Measurements from ENCODE around the gene TRIM32.

Gene TRIM32

DNA sequence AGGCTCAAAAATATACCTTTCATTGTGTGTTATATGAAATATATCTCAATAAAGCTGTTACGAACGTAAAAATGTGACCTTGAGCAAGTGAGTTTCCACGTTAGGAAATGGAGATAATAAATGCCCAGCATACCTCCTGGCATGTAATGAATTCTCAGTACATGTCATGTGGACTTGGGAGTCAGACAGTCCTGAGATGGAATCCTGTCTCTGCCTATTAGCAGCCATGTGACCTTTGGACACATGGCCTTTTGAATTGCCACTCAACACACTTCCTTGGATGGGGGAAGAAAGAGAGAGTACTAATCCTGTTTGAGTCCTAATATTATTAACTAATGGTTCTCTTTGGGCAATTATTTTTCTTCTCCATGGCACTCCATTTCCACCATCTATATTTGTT is 25.7 kb downstream of the TRIM32 start:
- Mint-ChIP-seq H3K9me3 (no peaks in the 10 kb centered on the region), H3K4me1 (ENCODE audit: low read depth) (peaks cover 3% of the 10 kb centered on the region), H3K36me3 (ENCODE audit: low read depth) (no peaks in the 10 kb centered on the region), H3K4me3 (no peak overlapping the region), H3K27me3 (no peaks in the 10 kb centered on the region), H3K27ac (no peak overlapping the region)
- DNase-seq: no peak

DNA sequence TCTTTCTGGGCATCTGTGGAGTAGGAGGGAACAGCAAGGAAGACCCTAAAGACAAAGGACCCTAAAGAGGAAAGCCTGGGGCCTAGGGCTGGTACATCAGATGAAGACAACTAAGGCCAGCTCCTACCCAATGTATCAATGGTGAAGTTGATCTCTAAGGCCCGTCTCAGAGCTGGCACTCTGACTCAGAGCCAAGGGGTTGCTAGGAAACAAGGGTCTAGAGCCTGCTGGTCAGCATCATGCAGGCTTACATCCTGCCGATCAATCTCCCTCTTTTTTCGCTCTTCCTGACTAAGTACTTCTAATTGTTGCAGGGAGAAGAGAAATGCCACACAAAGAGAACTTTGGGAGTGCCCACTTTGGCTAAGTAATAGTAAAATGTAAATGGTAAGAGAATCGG is 26.2 kb downstream of the TRIM32 start:
- H3K27ac Mint-ChIP-seq: no peak overlapping the region
- H3K36me3 Mint-ChIP-seq (ENCODE audit: low read depth): no peaks in the 10 kb centered on the region
- H3K27me3 Mint-ChIP-seq: no peaks in the 10 kb centered on the region
- H3K4me3 Mint-ChIP-seq: no peak overlapping the region
- DNase-seq: no peak
- H3K9me3 Mint-ChIP-seq: no peaks in the 10 kb centered on the region
- H3K4me1 Mint-ChIP-seq (ENCODE audit: low read depth): peaks cover 3% of the 10 kb centered on the region

DNA sequence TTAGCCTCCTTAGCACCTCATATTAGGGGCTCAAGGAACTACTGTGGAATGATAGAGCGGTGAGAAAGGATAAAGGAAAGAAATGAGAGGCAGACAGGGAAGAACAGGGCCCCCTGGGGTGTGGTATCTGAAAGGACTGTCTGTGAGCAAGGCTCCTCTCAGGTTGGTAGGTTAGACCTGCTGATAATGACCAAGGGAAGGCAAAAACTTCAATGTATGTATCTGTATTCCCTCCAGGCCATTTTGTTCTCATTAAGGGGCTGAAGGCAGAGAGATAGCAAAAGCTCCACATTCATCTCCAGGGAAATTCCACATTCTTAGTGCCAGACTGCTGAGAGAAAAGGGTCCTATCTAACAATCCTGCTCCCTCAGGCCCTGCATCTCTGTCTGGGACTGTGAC is 28.6 kb downstream of the TRIM32 start:
- Mint-ChIP-seq H3K9me3 (no peaks in the 10 kb centered on the region), H3K27me3 (peaks cover under 1% of the 10 kb centered on the region), H3K4me3 (no peak overlapping the region), H3K4me1 (ENCODE audit: low read depth) (peaks cover 3% of the 10 kb centered on the region), H3K36me3 (ENCODE audit: low read depth) (no peaks in the 10 kb centered on the region), H3K27ac (no peak overlapping the region)
- DNase-seq: no peak

DNA sequence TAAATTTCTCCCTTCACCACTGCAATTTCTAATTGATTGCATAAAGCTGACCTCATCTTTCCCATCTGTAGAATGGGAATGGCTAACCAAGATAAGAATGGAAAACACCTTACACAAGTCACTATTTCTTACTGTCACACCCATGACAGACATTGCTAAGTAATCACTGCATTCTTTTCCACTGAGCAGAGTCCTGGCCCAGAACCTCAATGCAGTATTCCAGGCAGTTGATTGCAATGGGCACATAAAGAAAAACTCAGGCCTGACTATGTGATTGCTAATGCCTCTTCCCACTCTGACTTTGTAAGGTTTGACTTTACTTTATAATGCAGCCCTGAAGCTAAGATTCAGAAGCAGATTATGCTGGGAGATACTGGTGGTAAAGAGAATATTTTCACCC is 29.3 kb downstream of the TRIM32 start:
- H3K9me3 Mint-ChIP-seq: no peaks in the 10 kb centered on the region
- no peaks in the 10 kb centered on the region for H3K36me3 Mint-ChIP-seq (ENCODE audit: low read depth)
- H3K27ac Mint-ChIP-seq: no peak overlapping the region
- H3K4me3 Mint-ChIP-seq: no peak overlapping the region
- no peak for DNase-seq
- H3K4me1 Mint-ChIP-seq (ENCODE audit: low read depth): peaks cover 3% of the 10 kb centered on the region
- peaks cover 7% of the 10 kb centered on the region for H3K27me3 Mint-ChIP-seq

DNA sequence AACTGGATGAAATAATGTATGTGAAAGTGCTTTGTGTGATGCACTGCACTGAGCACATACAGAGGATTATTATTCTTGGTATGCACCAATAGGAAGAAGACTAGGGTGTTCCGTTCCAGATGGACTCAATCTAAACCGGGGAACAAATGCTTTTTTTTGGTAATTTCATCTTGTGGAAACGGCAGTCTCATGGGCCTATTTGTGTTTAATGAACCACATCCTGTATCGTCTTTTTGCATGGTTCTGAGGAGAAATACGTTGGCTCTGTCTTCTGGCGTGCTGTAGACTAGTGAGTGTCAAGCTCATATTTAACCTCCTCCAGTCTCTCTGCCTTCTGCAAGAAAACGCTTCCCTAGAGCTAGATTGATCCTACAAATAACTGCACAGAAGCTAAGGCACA is 30.0 kb downstream of the TRIM32 start:
- peaks cover 7% of the 10 kb centered on the region for H3K27me3 Mint-ChIP-seq
- H3K4me1 Mint-ChIP-seq (ENCODE audit: low read depth): peaks cover 3% of the 10 kb centered on the region
- DNase-seq: no peak
- no peaks in the 10 kb centered on the region for H3K9me3 Mint-ChIP-seq
- H3K36me3 Mint-ChIP-seq (ENCODE audit: low read depth): no peaks in the 10 kb centered on the region
- no peak overlapping the region for H3K4me3 Mint-ChIP-seq
- no peak overlapping the region for H3K27ac Mint-ChIP-seq

DNA sequence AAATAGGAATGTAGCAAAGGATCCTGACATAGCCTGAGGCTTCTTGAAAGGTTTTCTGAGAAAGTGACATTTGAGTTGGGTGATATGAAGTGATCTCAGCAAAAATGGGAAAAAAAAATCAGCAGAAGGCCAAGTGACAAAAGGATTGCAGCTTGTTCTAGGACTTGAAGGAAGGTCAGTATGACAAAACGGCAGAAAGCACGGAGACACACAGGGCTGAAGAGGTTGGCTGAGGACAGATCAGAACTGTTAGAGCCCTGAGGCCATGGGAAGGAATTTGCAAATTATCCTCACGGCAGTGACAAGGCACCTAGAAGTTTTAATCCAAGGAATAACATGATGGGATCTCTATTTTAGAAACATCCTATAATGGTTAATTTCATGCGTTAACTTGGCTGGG is 31.0 kb downstream of the TRIM32 start:
- Mint-ChIP-seq H3K27me3 (peaks cover 7% of the 10 kb centered on the region), H3K27ac (no peak overlapping the region), H3K4me1 (ENCODE audit: low read depth) (peaks cover 3% of the 10 kb centered on the region), H3K9me3 (no peaks in the 10 kb centered on the region), H3K4me3 (no peak overlapping the region), H3K36me3 (ENCODE audit: low read depth) (no peaks in the 10 kb centered on the region)
- DNase-seq: no peak

DNA sequence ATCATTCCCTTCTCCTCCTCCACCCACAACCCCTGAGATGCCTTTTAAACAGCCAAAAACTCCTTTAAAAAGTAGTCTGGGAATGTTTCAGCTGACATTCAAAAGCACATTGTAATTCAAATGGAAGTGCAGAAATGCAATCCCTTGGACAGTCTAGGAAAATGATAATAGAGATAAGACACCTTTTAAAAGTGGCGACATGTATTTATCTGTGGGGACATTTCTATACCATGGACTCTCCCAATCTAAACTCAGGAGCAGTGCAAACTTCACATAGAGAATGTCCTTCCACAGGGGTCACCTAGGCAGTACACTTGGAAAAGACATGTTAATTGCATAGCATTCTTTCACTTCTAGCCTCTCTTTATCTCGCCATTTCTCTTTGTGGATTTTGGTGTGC is 33.0 kb downstream of the TRIM32 start:
- H3K4me3 Mint-ChIP-seq: no peak overlapping the region
- no peak overlapping the region for H3K27ac Mint-ChIP-seq
- no peak for DNase-seq
- no peaks in the 10 kb centered on the region for H3K36me3 Mint-ChIP-seq (ENCODE audit: low read depth)
- H3K9me3 Mint-ChIP-seq: no peaks in the 10 kb centered on the region
- H3K4me1 Mint-ChIP-seq (ENCODE audit: low read depth): peaks cover 3% of the 10 kb centered on the region
- H3K27me3 Mint-ChIP-seq: peaks cover 9% of the 10 kb centered on the region

DNA sequence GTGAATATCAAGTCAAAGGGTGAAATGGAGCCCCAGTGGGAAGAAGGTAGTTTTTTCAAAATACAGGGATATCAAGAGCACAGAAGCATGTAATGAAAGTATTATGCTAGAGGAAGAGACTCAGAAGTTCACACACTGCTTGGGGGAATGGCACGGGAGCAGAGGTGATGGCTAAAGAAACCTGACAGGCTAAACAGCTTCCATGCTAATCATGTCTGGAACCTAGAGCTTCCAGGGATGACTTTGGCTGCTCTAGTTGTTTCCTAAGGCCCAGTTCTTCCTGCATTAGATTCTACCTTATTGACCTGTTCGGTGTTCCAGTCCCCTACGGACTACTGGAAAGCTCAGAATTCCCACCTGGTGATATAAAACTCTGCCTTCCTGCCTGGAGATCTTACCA is 34.3 kb downstream of the TRIM32 start:
- Mint-ChIP-seq H3K9me3 (no peaks in the 10 kb centered on the region), H3K36me3 (ENCODE audit: low read depth) (no peaks in the 10 kb centered on the region), H3K4me1 (ENCODE audit: low read depth) (peaks cover 3% of the 10 kb centered on the region), H3K4me3 (no peak overlapping the region), H3K27ac (no peak overlapping the region), H3K27me3 (peaks cover 9% of the 10 kb centered on the region)
- DNase-seq: no peak

DNA sequence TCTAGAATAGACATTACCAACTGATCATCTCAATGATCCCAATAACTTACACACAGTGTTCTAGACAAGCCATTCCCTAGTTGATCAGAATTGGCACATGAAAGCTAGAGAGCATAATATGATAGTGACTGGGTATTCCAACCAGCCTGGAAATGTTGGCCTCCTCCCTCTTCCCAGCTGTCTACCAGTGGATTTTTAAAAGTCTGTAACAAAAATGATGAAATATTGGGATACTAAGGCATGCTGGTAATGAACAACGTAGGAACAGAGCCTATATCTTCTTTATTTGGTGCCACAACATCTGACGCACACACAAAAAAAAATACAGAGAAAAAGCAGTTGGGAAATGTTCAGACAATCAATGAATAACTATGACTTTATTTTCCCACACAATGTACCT is 34.8 kb downstream of the TRIM32 start:
- Mint-ChIP-seq H3K4me1 (ENCODE audit: low read depth) (peaks cover 3% of the 10 kb centered on the region), H3K27ac (no peak overlapping the region), H3K4me3 (no peak overlapping the region), H3K27me3 (peaks cover 9% of the 10 kb centered on the region), H3K36me3 (ENCODE audit: low read depth) (no peaks in the 10 kb centered on the region), H3K9me3 (no peaks in the 10 kb centered on the region)
- no peak for DNase-seq

DNA sequence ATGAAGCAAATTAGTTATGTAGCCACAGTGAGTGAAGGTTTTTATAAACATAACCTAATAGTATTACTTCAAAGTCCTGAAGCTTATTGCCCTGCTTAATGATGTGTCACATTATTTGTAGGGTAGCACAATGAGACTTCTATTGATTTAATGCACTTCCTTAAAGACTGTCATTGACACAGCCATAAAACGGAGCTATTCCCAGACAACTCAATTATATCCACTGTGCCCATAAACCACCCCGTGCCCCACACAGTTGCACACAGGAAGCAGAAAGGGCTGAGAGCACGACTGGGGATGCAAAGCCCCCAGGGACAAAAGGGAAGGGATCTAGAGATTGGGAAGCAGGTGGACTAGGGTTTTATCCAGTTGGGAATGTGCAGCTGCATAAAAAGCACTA is 37.0 kb downstream of the TRIM32 start:
- H3K4me1 Mint-ChIP-seq (ENCODE audit: low read depth): no peaks in the 10 kb centered on the region
- H3K9me3 Mint-ChIP-seq: no peaks in the 10 kb centered on the region
- no peak overlapping the region for H3K4me3 Mint-ChIP-seq
- H3K27me3 Mint-ChIP-seq: peaks cover 12% of the 10 kb centered on the region
- no peak overlapping the region for H3K27ac Mint-ChIP-seq
- no peak for DNase-seq
- H3K36me3 Mint-ChIP-seq (ENCODE audit: low read depth): no peaks in the 10 kb centered on the region

DNA sequence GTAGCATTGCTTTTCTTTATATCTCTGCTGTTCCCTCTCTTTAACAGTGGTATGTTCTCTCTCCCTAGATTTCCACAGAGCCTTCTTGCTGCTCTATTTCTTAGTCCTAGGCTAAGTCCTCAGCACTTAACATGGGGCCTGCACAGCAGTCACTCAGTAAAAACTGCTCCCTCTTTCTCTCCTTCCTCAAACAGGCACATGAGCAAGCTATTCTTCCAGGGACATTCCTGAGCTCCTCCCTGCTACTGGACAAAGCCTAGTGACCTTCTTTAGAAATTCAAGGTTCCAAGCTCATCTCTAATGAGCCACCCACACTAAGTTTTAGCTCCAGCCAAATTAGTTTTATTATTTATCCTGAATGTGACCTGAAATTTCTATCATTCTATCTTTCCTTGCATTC is 39.5 kb downstream of the TRIM32 start:
- DNase-seq: no peak
- Mint-ChIP-seq H3K36me3 (ENCODE audit: low read depth) (no peaks in the 10 kb centered on the region), H3K4me3 (no peak overlapping the region), H3K4me1 (ENCODE audit: low read depth) (no peaks in the 10 kb centered on the region), H3K9me3 (no peaks in the 10 kb centered on the region), H3K27me3 (peaks cover 7% of the 10 kb centered on the region), H3K27ac (no peak overlapping the region)

DNA sequence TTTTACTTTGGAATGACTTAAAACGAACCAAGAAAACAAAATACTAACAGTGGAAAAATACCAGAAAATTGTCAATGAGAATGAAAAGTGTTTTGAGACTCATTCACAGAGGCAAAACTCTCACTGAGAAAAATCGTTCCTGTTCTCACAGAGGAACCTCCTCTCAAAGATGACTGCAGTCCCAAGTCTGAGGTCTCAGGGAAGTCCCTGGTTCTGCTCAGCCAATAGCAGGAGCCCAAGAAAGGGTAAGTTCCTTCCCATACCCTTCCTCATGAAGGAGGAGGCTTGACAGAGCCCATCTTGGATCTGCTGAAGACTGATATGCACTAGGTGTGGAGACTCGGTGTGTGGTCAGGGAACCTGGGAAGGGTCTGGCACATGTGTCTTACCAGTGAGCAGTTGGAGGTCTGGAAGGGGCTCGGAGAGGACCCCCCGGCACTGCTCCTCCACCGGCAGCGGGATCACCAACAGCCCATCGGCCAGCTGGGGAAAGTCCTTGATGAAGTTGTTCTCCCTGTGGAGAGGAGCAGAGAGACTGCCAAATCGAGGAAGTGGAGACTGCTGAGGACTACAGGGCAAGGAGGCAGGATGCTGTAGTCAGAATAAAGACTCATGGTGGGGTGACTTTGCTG is 46.0 kb downstream of the TRIM32 start:
- no peak overlapping the region for H3K4me3 Mint-ChIP-seq
- peaks cover 2% of the 10 kb centered on the region for H3K4me1 Mint-ChIP-seq (ENCODE audit: low read depth)
- no peak overlapping the region for H3K27ac Mint-ChIP-seq
- H3K36me3 Mint-ChIP-seq (ENCODE audit: low read depth): no peaks in the 10 kb centered on the region
- H3K27me3 Mint-ChIP-seq: peaks cover 43% of the 10 kb centered on the region
- H3K9me3 Mint-ChIP-seq: no peaks in the 10 kb centered on the region
- DNase-seq: no peak

DNA sequence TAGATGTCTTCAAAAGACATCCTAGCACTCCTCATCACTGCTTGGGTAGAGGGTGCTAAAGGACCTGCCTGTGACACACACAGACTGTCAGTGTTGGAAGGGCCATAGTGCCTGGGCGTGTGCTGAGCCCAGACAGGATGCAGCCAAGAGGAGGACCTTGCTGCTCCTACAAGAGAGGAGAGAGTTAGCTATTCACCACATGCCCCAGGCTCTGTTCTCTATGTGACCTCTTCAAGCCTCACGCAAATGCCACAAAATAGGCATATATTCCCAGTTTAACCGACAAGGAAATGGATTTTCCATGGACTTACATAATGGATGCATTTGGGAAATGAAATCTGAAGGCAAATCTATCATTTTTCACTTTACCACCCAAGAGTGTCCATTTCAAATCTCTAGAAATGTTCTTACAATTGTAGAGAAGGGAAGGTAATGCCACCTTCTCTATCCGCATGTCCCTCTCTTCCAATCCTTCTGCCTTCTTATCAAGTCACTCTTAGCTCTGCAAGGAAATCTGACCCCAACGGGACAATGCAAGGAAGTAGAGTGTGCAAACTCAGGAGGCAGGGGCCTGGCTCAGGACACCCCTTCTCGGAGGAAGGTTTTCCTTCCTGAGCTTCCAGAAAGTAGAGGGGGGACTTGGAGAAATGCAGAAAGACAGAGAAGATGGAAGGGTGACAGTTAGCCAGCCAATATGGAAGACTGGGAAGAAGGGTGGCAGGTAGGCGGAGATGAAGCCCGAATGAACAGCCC is 49.5 kb downstream of the TRIM32 start:
- Mint-ChIP-seq H3K4me3 (no peak overlapping the region), H3K4me1 (ENCODE audit: low read depth) (peaks cover 2% of the 10 kb centered on the region), H3K9me3 (no peaks in the 10 kb centered on the region), H3K27me3 (peaks cover 38% of the 10 kb centered on the region), H3K36me3 (ENCODE audit: low read depth) (no peaks in the 10 kb centered on the region), H3K27ac (no peak overlapping the region)
- DNase-seq: no peak

DNA sequence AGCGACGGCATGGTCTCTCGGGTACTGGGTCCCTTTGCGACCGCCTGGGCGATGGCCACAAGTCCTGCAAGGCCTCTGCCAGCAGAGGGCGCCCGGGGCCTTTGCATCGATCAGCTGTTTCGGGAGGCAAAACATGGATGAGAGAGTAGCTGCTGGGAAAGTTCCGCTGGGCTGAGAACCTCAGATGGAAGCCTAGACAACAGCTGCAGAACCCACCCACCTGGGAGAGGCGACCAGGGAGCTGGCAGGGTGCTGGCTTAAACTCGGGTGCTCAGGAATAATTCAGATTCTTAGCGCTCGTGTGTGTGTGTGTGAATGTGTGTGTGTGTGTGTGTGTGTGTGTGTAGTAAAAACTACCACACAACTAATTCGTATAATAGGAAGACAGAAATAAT is 50.0 kb downstream of the TRIM32 start:
- Mint-ChIP-seq H3K27ac (no peak overlapping the region), H3K4me3 (no peak overlapping the region), H3K36me3 (ENCODE audit: low read depth) (no peaks in the 10 kb centered on the region), H3K4me1 (ENCODE audit: low read depth) (peaks cover 2% of the 10 kb centered on the region), H3K9me3 (no peaks in the 10 kb centered on the region), H3K27me3 (peaks cover 37% of the 10 kb centered on the region)
- peak; percentile 65 for DNase-seq

DNA sequence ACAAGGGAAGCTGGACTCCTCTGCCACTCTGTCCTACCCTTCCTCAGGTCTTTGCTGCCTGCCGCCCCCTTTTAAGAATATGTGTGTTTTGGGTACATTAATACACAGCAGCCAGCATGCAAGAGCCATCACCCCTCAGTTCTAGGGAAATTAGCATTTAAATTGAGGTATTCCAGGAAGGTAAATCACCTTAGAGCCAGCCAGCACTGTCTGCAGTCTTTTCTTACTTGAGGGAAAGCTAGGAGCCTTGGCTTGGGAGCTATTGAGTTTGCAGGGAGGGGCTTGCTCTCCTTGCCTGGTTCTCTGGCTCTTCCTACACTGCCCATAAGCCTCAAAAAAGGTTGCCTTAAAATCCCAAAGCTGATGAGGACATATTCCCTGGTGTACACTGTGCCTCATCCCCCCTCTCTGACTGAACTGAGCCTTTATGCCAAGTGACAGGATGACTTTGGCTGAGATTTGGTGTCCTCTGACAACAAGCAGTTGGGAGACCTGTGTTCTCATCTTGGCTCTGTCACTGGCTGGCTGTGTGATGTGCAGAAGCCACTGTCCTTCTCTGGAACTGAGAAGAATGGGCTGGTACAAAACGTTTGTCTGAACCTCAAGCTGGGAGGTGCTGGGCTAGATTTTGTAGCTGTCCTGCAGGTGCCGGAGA is 54.1 kb downstream of the TRIM32 start:
- DNase-seq: no peak
- H3K27ac Mint-ChIP-seq: no peak overlapping the region
- peaks cover 2% of the 10 kb centered on the region for H3K4me1 Mint-ChIP-seq (ENCODE audit: low read depth)
- H3K4me3 Mint-ChIP-seq: no peak overlapping the region
- peaks cover 12% of the 10 kb centered on the region for H3K27me3 Mint-ChIP-seq
- no peaks in the 10 kb centered on the region for H3K9me3 Mint-ChIP-seq
- H3K36me3 Mint-ChIP-seq (ENCODE audit: low read depth): no peaks in the 10 kb centered on the region
